Activated CD4-positive, alpha-beta T cell treated with anti-CD3 and anti-CD28 coated beads, Interleukin-2, amount 50 U/mL, for 1 hour (primary cell): Measurements from ENCODE around the gene SV2C.

ENCODE experiments used
- DNase-seq: peaks from one replicate; pipeline ENCODE4 v3.0.0-alpha.2; 2020

SV2C gene

DNA sequence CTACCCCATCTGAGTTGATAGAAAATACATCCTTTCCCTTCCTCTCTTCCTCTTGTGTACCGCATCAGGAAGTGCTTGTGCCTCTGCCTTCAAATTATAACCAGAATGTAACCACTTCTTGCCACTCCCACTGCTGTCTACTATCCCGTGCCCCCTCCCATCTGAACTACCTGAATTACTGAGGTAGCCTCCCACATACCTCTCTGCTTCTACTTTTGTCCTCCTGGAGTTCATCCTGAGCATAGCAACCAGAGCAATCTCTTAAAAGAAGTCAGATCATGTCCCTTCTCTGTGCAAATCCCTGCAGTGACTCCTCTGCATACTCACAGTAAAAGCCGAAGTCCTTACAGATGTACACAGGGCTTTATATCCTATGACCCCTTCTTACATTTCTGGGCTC is 23.0 kb downstream of the SV2C start:
- no peak for DNase-seq

DNA sequence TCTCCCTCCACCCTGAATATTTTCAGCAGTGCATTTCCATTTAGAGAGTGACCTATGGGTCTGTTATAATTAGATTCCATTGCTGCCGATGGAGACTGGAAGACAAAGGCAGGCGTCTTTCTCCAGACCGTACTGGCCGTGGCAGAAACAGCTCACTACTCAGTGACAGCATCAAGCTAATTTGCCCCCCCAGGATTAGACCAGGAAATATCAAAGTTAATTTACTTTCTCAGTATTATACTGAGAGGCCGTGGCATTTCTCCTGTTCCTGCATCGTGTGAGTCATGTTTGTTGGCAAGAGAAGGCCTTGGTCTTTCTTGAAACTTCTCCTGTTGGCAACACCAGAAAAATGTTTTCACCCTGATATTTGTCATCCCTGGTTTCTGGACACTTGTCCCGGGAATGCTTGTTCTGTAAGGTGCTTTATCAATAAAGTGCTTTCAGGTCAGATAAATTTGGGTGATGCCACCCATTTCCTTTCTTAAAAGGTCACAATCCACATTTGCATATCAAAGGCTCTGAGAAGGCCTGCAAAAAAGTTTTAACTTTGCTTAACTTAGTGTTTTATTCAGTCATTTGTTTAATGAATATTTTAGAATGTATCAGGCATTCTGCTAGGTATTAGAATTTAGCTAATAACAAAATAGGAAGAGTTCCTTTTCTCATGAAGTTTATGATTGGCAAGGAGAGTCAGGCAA is 28.4 kb downstream of the SV2C start:
- DNase-seq = no peak

DNA sequence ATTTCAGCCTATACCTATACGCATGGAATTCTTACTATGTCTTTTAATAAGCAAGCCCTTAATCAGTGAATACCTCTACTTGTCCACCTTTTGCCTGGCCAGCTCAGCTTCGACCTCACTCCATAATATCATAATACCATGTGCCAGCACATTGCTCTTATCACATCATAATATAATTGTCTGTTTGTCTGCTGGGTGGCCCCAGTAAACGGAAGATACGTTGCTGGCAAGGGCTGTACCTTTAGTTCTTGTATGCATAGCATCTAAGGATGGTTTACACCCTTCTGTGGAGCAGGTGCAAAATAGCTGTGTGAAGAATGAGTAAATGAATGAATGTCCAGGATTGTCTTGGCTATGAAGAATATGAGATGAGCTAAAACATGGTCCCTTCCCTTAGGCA is 29.9 kb downstream of the SV2C start:
- no peak for DNase-seq

DNA sequence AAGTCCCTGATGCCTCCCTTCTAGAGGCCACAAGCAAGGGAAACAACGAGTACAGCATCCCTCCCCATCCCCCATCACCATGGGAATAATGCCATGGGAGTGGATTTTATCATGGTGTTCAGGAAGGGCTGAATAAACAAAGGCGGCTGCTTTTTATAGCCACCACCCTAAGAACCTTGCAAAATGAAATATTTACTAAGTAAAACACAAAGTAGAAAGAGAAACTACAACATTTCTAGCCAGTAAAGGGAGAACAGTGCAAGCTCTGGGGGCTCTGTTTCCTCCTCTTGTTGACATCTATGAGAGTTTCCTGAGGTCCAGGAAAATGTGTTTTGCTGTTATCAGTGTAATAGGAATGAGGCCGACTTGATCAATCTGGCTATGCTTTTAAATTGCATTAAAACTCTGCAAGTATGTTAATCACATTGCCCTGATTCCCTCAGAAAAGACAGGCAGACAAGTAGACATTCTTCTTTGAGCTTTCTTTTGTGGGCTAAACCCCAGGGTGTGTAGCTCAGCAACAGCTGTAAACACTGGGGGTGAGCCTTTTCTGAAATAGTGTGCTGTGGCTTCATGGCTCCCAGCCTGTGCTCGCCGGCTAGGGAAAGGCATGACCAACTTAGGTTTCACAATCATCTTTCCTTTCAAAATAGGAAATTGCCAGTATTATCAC is 31.1 kb downstream of the SV2C start:
- DNase-seq = no peak

DNA sequence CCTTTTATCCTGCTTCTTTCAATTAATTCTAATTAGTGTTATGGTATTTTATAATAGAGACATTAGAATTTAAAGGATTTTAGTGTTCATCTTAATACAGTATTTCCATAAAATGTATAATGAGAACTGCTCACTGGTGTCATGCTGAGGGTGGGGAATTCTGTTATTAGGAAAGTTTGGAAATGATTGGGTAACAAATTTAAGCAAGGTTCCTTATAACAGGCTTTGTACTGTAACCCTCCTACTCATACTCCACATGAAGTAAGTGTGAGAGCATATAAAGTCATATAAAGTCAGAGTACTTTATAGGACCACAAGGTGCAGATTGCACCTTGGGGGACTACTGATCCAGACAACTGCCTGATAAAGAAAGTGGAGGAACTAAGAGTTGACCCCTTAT is 42.2 kb downstream of the SV2C start:
- DNase-seq = no peak

- DNase-seq = no peak
Measured at GRCh38 chr5:76125888-76126287, 42.7 kb downstream of the SV2C start.

DNA sequence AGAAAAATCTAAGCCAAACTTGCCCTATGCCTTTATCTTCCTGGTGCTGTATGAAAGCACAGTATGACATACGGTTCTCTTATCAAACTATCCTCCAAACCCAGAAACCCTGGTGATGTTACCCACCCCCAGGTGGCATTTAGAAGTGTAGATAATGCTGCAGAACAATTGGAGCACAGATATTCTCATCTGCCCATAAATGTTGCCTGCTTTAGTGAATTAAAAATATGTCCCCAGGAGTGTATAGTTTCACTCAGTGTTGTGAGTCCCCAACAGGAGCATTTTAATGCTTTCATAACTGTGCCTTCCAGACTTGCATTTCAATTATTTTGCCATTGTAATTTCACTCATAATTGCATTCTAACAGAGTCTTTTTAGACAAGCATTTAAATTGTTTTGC is 50.8 kb downstream of the SV2C start:
- DNase-seq = no peak

GRCh38 chr5:76134646-76135045 is 51.5 kb downstream of the SV2C start:
- no peak for DNase-seq

DNA sequence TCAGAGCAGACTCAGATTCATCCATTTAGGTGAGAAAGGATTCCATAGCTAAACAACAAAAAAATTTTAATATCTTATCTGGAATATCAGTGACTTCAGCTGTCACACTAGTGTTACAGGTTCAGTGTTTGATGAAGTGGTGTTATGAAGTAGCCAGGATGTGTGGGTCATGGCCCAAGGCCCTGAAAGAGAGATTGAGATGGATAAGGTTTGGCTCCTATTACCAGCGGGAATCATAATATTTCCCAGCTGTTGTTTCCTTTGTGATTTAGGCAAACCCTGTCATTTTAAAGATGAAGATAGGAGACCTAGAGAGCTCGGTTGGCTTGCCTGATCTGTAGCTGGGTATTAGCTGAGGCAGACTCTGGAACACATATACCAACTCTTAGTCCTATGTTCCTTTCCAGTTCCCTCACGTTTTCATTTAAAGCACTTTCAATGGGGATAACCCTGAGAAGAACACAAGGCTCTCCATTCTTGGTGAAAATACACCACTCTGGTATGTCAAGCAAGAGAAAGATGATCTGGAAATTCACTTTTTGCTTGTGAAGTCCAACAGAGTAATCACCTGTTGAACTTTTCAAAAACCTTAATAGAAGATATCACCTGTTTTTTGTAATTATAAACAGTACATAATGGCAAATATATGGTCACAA is 54.8 kb downstream of the SV2C start:
- no peak for DNase-seq

DNA sequence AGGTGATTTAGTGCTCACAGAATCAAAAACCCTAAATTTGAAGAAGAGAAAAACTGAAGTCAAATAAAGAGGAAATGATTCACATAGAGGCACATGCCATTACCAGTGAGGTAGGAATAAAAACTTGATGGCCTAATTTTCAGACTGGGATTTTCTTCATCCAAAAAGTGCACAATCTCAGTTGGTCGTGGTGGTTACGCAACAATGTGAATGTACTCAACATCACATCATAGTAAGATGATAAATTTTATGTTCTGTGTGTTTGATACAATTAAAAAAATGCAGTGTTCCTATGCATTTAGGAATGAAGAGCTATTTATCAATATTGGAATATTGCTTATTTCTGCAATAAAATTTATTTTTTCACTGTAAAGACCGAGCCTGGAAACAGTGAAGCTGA is 60.7 kb downstream of the SV2C start:
- no peak for DNase-seq

GRCh38 chr5:76144513-76145274 is 61.5 kb downstream of the SV2C start:
- no peak for DNase-seq

DNA sequence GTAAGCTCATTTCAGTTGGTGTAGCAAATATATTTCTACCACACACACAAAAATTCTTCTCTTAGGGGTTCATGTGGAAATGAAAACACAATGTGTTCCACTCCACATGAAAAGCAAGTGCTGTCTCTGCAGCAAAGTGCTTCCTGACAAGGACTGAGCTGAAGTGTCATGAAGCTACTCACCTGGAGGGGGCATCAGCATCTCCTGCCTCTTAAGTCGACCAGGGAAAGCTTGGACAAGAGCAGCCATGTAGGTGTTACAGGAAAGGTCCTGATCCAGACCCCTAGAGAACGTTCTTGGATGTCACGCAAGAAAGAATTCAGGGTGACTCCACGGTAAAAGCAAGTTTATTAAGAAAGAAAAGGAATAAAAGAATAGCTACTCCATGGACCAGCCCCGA is 62.8 kb downstream of the SV2C start:
- DNase-seq = no peak

GRCh38 chr5:76149636-76150035 is 66.5 kb downstream of the SV2C start:
- DNase-seq = no peak

GRCh38 chr5:76152161-76152560 is 69.0 kb downstream of the SV2C start:
- DNase-seq = no peak

DNA sequence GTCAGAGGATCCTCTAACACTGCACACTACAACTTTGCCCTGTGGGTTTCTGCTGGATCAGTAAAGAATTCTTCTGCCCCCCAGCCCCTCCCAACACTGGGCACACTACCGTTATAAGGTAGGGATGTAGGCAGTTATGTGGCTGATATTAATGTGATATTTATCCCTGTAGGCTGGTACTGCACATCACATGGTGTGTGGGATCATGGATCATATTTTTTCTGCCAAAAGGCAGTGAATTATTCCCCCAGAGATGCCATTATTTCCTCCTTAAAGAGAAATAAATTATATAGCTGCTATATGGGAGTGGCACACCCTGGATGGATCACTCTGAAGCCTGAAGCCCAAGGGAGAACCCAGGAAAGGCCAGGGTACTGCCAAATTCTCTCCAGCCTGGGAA is 69.5 kb downstream of the SV2C start:
- no peak for DNase-seq

DNA sequence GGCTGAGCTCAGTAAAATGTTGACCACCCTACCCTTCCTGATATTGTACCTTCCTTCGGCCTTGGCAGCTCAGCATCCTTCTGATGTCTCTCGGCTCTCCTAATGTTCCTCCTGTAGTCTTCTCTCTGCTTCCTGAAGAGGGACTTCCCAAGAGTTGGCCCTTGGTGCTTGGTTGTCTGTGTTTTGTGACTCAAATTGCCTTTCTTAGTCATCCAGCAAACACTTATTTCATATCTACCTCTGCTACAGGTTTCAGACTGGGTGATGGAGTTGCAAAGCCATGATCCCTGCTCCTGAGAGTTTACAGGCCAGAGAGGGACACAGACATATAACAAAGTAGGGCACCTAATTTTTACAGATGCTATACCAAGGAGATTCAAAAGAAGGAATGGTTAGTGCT is 70.1 kb downstream of the SV2C start:
- DNase-seq = no peak

- no peak for DNase-seq
Measured at GRCh38 chr5:76154009-76154690, 71.0 kb downstream of the SV2C start.

GRCh38 chr5:76155536-76155935 is 72.4 kb downstream of the SV2C start:
- DNase-seq = no peak

DNA sequence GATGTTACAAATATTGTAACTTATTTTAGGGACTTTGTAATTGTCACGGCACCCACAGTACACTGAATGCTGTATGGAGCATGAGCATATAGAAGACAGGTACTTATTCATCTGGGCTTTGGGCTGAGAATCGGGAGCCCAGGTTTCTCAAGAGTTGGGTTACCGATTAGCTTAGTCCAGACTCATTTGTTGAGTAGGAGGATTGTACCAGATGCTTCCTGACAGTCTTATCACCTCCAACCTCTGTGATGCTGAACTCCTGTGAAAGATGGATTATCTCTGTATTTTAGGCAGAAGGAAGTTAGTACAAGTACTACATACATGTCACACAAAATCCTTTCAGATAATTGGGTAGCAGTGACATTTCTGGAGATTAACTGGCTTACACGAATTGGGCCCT is 79.2 kb downstream of the SV2C start:
- DNase-seq = no peak

DNA sequence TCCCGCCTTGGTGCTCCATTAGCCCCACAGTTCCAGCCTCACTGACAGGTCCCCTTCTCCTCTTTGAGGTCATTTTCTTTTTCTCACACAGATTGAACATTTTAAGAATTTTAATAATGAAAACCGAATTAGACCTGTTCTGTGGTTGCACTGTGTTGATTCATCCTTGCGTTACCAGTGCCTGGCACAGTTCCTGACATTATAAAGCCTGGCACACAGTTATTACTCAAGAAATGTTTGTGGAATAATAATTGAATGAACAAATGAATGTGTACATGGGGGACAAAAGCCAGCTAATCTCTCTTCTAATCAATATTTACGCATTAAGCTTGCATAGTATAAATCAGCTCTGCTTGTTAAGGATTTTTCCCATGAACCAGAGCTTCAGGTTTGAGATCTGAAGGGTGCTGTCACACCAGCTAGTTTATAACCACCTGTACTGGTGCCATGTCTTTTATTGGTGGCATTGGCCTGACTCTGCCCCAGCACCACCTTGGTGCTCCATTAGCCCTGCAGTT is 80.0 kb downstream of the SV2C start:
- DNase-seq = no peak

GRCh38 chr5:76165029-76165428 is 81.8 kb downstream of the SV2C start:
- DNase-seq = no peak

DNA sequence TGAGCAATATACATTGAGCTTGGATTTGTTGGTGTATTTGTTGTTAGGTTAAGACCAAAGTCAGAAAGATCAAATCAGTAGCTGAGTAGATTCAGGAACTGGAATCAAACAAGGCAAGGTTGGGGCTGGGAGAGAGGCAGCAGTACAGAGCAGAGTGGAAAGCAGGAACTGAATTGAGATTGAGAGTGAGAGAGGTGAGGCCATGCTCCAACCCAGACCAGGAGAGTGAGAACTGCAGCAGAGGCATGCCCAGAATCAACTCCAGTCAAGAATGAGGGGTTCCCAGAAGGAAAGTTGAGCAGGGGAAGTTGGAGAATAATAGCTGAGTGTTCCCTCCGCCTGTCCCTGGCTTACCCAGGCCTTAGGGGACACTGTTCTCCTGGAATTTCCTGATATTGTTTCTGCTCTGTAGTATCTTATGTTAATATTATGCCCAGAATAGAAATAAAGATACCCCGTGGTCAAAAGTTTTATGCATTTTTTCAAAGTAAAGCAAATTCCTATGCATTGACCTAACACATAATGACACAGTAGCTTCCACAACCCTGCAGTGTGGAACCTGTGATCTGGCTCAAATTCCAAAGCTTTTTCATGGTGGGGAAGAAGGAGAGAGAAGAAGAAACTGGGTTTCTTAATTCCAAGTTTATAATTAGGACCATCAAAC is 82.7 kb downstream of the SV2C start:
- no peak for DNase-seq
